ENCODE data around the gene EDEM3. TPM values are rescaled to one million over a fixed set of nuclear protein-coding genes. Genes with fewer than 3 reads are reported as not detected.

EDEM3 gene
- total and polyA plus RNA-seq, 2 of the 8 experiments (the other 6 are each of a cell fraction or from before 2014, with no cell fraction given) = 1.6 to 14.0 TPM

GRCh38 chr1:184740344-184740743 lies 14.3 kb downstream of the EDEM3 start:
- H4K5ac ChIP-seq (ENCODE audit: insufficient read length, low read depth, low read length) = no peak overlapping the region
- DNase-seq (ENCODE audit: low read depth in 1 of 2, low spot score in 2 of 2) = no peak
- H2AFZ ChIP-seq (ENCODE audit: low read length) = no peak overlapping the region
- no peaks in the 10 kb centered on the region for H4K20me1 ChIP-seq (replicated peaks in 1 of 2; ENCODE audit: control insufficient read depth in 1 of 2, insufficient read depth in 2 of 2, low read length in 2 of 2)
- no peak overlapping the region for H3K9ac ChIP-seq (replicated peaks in 1 of 4; ENCODE audit: extremely low read depth in 1 of 4, low read depth in 3 of 4, low read length in 3 of 4)
- H2BK12ac ChIP-seq (ENCODE audit: low read depth, low read length) = no peak overlapping the region
- no peak overlapping the region for H2BK120ac ChIP-seq (replicated peaks; ENCODE audit: low read depth, low read length)
- WGBS, 2 experiments (ENCODE audit: extremely low coverage in 1 of 2, insufficient coverage in 1 of 2, insufficient read length in 1 of 2, insufficient replicate concordance in 2 of 2, low coverage in 1 of 2, low lambda C conversion rate in 2 of 2, missing lambda C conversion rate in 1 of 2) = 89% methylated on average over 4 of the region's 4 CpGs; no CpG with 5 or more reads in 1 of the 2 experiments
- no peaks in the 10 kb centered on the region for H3K36me3 ChIP-seq (ENCODE audit: control insufficient read depth in 2 of 4, insufficient read depth in 4 of 4, low read length in 3 of 4)
- H3K4ac ChIP-seq (replicated peaks; ENCODE audit: insufficient read length, low read depth, low read length) = no peak overlapping the region
- H2BK15ac ChIP-seq (ENCODE audit: low read length) = no peak overlapping the region
- H3K23ac ChIP-seq (ENCODE audit: insufficient read length) = no peak overlapping the region
- no peak overlapping the region for H3K4me3 ChIP-seq (ENCODE audit: extremely low read depth in 1 of 4, insufficient read depth in 2 of 4, low read depth in 3 of 4, low read length in 4 of 4)
- no peaks in the 10 kb centered on the region for H3K79me2 ChIP-seq (ENCODE audit: control insufficient read depth in 1 of 2, insufficient read depth in 2 of 2, low read length in 2 of 2)
- no peak for FAIRE-seq
- H3K23me2 ChIP-seq (ENCODE audit: low read depth, low read length) = no peaks in the 10 kb centered on the region
- no peak overlapping the region for H3K18ac ChIP-seq (ENCODE audit: extremely low read depth, low read length)
- no peak overlapping the region for H2AK5ac ChIP-seq (ENCODE audit: low read depth, low read length)
- ChIA-PET POLR2A (ENCODE audit: partially characterized antibody) (interaction anchor here (1.5 kb wide), 1 partner anchor 14 kb away, joined by 4 read pairs; the partner anchor contains the start of gene EDEM3), CTCF (ENCODE audit: partially characterized antibody) (no interaction called here)
- H3K27ac ChIP-seq (ENCODE audit: low read depth, low read length) = no peak overlapping the region
- H3K79me1 ChIP-seq (ENCODE audit: low read depth, low read length) = no peaks in the 10 kb centered on the region
- no peak overlapping the region for H2BK20ac ChIP-seq (ENCODE audit: low read length)
- no peaks in the 10 kb centered on the region for H3K4me1 ChIP-seq (replicated peaks in 1 of 4; ENCODE audit: control insufficient read depth in 3 of 4, insufficient read depth in 4 of 4, low read length in 3 of 4)
- TF ChIP-seq HDAC6 (IDR thresholded peaks at IDR 0.05; ENCODE audit: low read depth, low read length) = no peak
- H3K27me3 ChIP-seq (replicated peaks in 1 of 4; ENCODE audit: control insufficient read depth in 3 of 4, extremely low read depth in 1 of 4, insufficient read depth in 3 of 4, low read length in 3 of 4) = no peaks in the 10 kb centered on the region
- H4K91ac ChIP-seq (replicated peaks; ENCODE audit: insufficient read length, low read length) = no peak overlapping the region
- H4K8ac ChIP-seq (ENCODE audit: extremely low read depth, insufficient read depth, low read length) = no peak overlapping the region
- no peak overlapping the region for H3K14ac ChIP-seq (ENCODE audit: insufficient read length)
- H3K4me2 ChIP-seq (ENCODE audit: insufficient read depth in 1 of 2, low read depth in 2 of 2, low read length in 2 of 2) = no peak overlapping the region
- H3K9me3 ChIP-seq (ENCODE audit: insufficient read depth in 2 of 2, low read depth in 1 of 2, low read length in 1 of 2) = no peaks in the 10 kb centered on the region
- H2BK5ac ChIP-seq (ENCODE audit: low read depth, low read length) = no peak overlapping the region
- no peak overlapping the region for H3K56ac ChIP-seq (replicated peaks; ENCODE audit: insufficient read length, low read depth, low read length)

Measured in H1 (cell line).